WTC11 (cell line): ENCODE measurements around the gene VSIG2. TPM values are rescaled to one million over a fixed set of nuclear protein-coding genes. Genes with fewer than 3 reads are reported as not detected.
A peak's percentile ranks its signal among the peaks of the same experiment; 100 is the strongest.

ENCODE experiments used
- ATAC-seq: fragments of 200-7000 bp; cut with Tn5 transposase; 2 replicates; pipeline ENCODE4 v1.10.0; 2021; ENCODE audit warnings: mild to moderate bottlenecking, moderate library complexity
- CTCF ChIA-PET: fragments of 300-600 bp; sonication (Branson Sonifier 250); formaldehyde crosslinking; loops from one replicate; lab custom pipeline; 2021; ENCODE audit warnings: antibody characterized with exemption; lab: Charles Lee
- POLR2A ChIA-PET: fragments of 350-600 bp; sonication (Branson Sonifier 250); formaldehyde crosslinking; loops from one replicate; lab custom pipeline; 2021; ENCODE audit warnings: antibody characterized with exemption; lab: Charles Lee
- DNase-seq: peaks from one replicate; pipeline ENCODE4 v3.0.0; 2021; ENCODE audit warnings: low spot score
- H3K27ac Mint-ChIP-seq: 2 replicates; pipeline ENCODE4 v1.8.0; 2021; ENCODE audit warnings: mixed read lengths
- H3K27me3 Mint-ChIP-seq: 2 replicates; pipeline ENCODE4 v1.8.0; 2021; ENCODE audit warnings: low read depth, mild to moderate bottlenecking, moderate library complexity, mixed read lengths
- H3K36me3 Mint-ChIP-seq: 2 replicates; pipeline ENCODE4 v1.8.0; 2021; ENCODE audit warnings: mixed read lengths
- H3K4me1 Mint-ChIP-seq: 2 replicates; pipeline ENCODE4 v1.8.0; 2022; ENCODE audit warnings: mixed read lengths
- H3K4me3 Mint-ChIP-seq: 2 replicates; pipeline ENCODE4 v1.8.0; 2021; ENCODE audit warnings: mild to moderate bottlenecking, moderate library complexity, mixed read lengths
- H3K9me3 Mint-ChIP-seq: 2 replicates; pipeline ENCODE4 v1.8.0; 2021; ENCODE audit warnings: mixed read lengths
- ATF1 ChIP-seq: sonication (generic); formaldehyde crosslinking; IDR thresholded peaks from 2 replicates; pipeline ENCODE4 v1.8.1; 2023; ENCODE audit warnings: mild to moderate bottlenecking, moderate library complexity, missing genetic modification reagents
- CBFB ChIP-seq: sonication (generic); formaldehyde crosslinking; IDR thresholded peaks from 2 replicates; pipeline ENCODE4 v1.8.1; 2022; ENCODE audit warnings: mild to moderate bottlenecking, low read depth, missing genetic modification reagents
- ESRRA ChIP-seq: sonication (generic); formaldehyde crosslinking; IDR thresholded peaks from 2 replicates; pipeline ENCODE4 v1.8.1; 2022; ENCODE audit warnings: mild to moderate bottlenecking, missing genetic modification reagents, borderline replicate concordance
- FOXJ3 ChIP-seq: sonication (generic); formaldehyde crosslinking; IDR thresholded peaks from 2 replicates; pipeline ENCODE4 v1.9.0; 2021; ENCODE audit warnings: missing genetic modification reagents, mild to moderate bottlenecking, borderline replicate concordance
- FOXP1 ChIP-seq: sonication (generic); formaldehyde crosslinking; IDR thresholded peaks from 2 replicates; pipeline ENCODE4 v1.8.0; 2022; ENCODE audit warnings: missing genetic modification reagents, mild to moderate bottlenecking, moderate library complexity, borderline replicate concordance
- GABPB1 ChIP-seq: sonication (generic); formaldehyde crosslinking; IDR thresholded peaks from 2 replicates; pipeline ENCODE4 v1.8.1; 2023; ENCODE audit warnings: mild to moderate bottlenecking, missing genetic modification reagents
- GTF2I ChIP-seq: fragments of 250-450 bp; sonication (Bioruptor Pico); conservative IDR thresholded peaks from 2 replicates; pipeline ENCODE4 v1.4.0; 2021; ENCODE audit warnings: mild to moderate bottlenecking
- IRF2 ChIP-seq: sonication (generic); formaldehyde crosslinking; IDR thresholded peaks from 2 replicates; pipeline ENCODE4 v1.8.0; 2022; ENCODE audit warnings: low read depth, missing genetic modification reagents, borderline replicate concordance
- MYBL2 ChIP-seq: sonication (generic); formaldehyde crosslinking; IDR thresholded peaks from 2 replicates; pipeline ENCODE4 v1.8.1; 2023; ENCODE audit warnings: mild to moderate bottlenecking, moderate library complexity, missing genetic modification reagents
- SMAD4 ChIP-seq: sonication (generic); formaldehyde crosslinking; IDR thresholded peaks from 2 replicates; pipeline ENCODE4 v1.8.0; 2022; ENCODE audit warnings: mild to moderate bottlenecking, missing genetic modification reagents
- ZNF121 ChIP-seq: sonication (generic); formaldehyde crosslinking; IDR thresholded peaks from 2 replicates; pipeline ENCODE4 v1.8.0; 2023; ENCODE audit warnings: missing genetic modification reagents
- ZNF671 ChIP-seq: fragments of 250-450 bp; sonication (Bioruptor Pico); IDR thresholded peaks from 2 replicates; pipeline ENCODE4 v1.8.0; 2021; ENCODE audit warnings: mild to moderate bottlenecking
- total RNA-seq: library from RNA; stranded (reverse); gene quantifications from 3 replicates; pipeline ENCODE4 v1.2.3, GENCODE V29; 2021
- TF ChIP-seq, protein P1 (sequence below): fragments of 250-450 bp; sonication (Bioruptor Pico); IDR thresholded peaks from 2 replicates; pipeline ENCODE4 v1.9.0; 2021; ENCODE audit warnings: mild to moderate bottlenecking
- TF ChIP-seq, protein P2 (sequence below): fragments of 250-450 bp; sonication (Bioruptor Pico); IDR thresholded peaks from 2 replicates; pipeline ENCODE4 v1.9.0; 2021; ENCODE audit warnings: mild to moderate bottlenecking
- TF ChIP-seq, protein P3 (sequence below): sonication (generic); formaldehyde crosslinking; IDR thresholded peaks from 2 replicates; pipeline ENCODE4 v1.8.0; 2023; ENCODE audit warnings: missing genetic modification reagents, mild to moderate bottlenecking, borderline replicate concordance
- TF ChIP-seq, protein P4 (sequence below): sonication (generic); formaldehyde crosslinking; IDR thresholded peaks from 2 replicates; pipeline ENCODE4 v1.8.1; 2023; ENCODE audit warnings: mild to moderate bottlenecking, missing genetic modification reagents, borderline replicate concordance
- TF ChIP-seq, protein P5 (sequence below): fragments of 250-450 bp; sonication (Bioruptor Pico); conservative IDR thresholded peaks from 2 replicates; pipeline ENCODE4 v1.9.0; 2021; ENCODE audit warnings: mild to moderate bottlenecking

The VSIG2 gene
- total RNA-seq, 1 experiment from 2014 or later, result 0.79 TPM

DNA sequence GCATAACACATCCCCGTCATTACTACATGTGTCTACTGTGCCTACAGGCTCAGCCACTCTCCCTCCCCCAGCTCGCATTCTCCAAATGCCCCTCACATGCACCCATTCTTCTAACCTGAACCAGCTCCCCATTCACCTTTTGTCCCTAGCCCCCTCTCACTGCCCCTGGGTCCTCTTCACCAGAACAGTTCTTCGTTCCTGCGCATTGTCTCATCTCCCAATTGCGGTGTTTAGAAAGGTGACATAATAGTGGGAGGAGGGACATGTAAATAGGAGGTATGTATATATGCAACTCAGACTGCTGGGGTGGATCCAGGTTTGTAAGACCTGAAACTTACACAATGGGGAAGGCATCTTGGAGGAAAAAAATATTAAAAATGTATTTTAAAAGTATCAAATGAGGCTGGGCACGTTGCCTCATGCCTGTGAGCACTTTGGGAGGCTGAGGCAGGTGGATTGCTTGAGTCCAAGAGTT lies 4.7 kb upstream of the VSIG2 start:
- no peaks in the 10 kb centered on the region for H3K9me3 Mint-ChIP-seq
- CTCF ChIA-PET, result interaction anchor here (1.2 to 1.7 kb wide), 4 partner anchors 11 to 119 kb away, joined by 3 to 15 read pairs (median 6); no protein-coding TSS in a partner anchor
- H3K27ac Mint-ChIP-seq, result no peak overlapping the region
- H3K4me3 Mint-ChIP-seq, result 0 out of 2 replicates have a peak overlapping the region, but pooled peaks have one; percentile 6
- H3K4me1 Mint-ChIP-seq, result peaks cover 59% of the 10 kb centered on the region
- H3K36me3 Mint-ChIP-seq, result no peaks in the 10 kb centered on the region
- peaks cover 100% of the 10 kb centered on the region for H3K27me3 Mint-ChIP-seq
- TF ChIP-seq, protein P1, sequence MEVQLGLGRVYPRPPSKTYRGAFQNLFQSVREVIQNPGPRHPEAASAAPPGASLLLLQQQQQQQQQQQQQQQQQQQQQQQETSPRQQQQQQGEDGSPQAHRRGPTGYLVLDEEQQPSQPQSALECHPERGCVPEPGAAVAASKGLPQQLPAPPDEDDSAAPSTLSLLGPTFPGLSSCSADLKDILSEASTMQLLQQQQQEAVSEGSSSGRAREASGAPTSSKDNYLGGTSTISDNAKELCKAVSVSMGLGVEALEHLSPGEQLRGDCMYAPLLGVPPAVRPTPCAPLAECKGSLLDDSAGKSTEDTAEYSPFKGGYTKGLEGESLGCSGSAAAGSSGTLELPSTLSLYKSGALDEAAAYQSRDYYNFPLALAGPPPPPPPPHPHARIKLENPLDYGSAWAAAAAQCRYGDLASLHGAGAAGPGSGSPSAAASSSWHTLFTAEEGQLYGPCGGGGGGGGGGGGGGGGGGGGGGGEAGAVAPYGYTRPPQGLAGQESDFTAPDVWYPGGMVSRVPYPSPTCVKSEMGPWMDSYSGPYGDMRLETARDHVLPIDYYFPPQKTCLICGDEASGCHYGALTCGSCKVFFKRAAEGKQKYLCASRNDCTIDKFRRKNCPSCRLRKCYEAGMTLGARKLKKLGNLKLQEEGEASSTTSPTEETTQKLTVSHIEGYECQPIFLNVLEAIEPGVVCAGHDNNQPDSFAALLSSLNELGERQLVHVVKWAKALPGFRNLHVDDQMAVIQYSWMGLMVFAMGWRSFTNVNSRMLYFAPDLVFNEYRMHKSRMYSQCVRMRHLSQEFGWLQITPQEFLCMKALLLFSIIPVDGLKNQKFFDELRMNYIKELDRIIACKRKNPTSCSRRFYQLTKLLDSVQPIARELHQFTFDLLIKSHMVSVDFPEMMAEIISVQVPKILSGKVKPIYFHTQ, result no peak
- TF ChIP-seq ATF1 (CRISPR knock-in tag), result 0 out of 2 replicates have a peak, but pooled peaks have one; percentile 24
- no peak for DNase-seq
- POLR2A ChIA-PET, result no interaction called here
- ATAC-seq, result no peak

DNA sequence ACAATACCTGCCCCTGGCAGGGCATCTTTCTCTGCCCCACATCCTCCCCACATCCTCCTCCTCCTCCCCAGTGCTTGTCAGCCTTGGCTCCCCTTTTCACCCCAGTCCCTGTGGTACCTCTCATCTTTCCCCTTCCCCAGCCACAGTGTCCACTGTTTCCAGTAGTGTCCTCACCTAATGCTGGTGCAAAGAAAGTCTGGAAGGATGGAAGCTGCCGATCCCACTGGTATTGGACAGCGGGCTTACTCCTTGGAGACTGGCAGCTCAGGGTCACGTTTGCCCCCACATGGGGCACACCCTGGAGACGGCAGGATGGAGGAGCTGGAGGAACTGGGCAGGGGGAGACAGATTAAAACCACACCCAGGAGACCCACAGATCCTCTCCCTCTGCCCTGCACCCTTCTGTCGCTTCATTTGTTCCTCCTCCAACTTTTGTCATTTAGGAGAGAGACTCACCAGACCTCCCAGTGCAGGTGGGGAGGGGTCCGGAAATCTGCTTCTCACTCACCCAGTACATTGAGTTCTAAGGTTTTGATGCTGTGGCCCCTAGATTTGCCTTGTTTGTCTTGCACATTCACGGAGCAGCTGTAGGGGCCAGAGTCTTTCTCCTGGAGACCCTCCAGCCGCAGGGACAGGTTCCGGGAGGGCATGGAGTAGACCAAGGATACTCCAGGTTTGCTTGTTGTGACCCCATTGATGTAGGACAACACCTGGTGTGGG lies 4.1 kb upstream of the VSIG2 start:
- Mint-ChIP-seq H3K27ac (no peak overlapping the region), H3K4me3 (0 out of 2 replicates have a peak overlapping the region, but pooled peaks have one; percentile 6), H3K4me1 (peaks cover 56% of the 10 kb centered on the region), H3K27me3 (peaks cover 100% of the 10 kb centered on the region), H3K36me3 (no peaks in the 10 kb centered on the region), H3K9me3 (no peaks in the 10 kb centered on the region)
- DNase-seq (no peak), ATAC-seq (no peak)
- ChIA-PET CTCF (interaction anchor here (1.2 to 1.7 kb wide), 4 partner anchors 10 to 120 kb away, joined by 3 to 15 read pairs (median 6); no protein-coding TSS in a partner anchor), POLR2A (no interaction called here)
- TF ChIP-seq IRF2 (CRISPR knock-in tag), result no peak
- TF ChIP-seq, protein P2, sequence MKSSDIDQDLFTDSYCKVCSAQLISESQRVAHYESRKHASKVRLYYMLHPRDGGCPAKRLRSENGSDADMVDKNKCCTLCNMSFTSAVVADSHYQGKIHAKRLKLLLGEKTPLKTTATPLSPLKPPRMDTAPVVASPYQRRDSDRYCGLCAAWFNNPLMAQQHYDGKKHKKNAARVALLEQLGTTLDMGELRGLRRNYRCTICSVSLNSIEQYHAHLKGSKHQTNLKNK (CRISPR knock-in tag), result no peak
- no peak for TF ChIP-seq ZNF671 (CRISPR knock-in tag)
- TF ChIP-seq, protein P3, sequence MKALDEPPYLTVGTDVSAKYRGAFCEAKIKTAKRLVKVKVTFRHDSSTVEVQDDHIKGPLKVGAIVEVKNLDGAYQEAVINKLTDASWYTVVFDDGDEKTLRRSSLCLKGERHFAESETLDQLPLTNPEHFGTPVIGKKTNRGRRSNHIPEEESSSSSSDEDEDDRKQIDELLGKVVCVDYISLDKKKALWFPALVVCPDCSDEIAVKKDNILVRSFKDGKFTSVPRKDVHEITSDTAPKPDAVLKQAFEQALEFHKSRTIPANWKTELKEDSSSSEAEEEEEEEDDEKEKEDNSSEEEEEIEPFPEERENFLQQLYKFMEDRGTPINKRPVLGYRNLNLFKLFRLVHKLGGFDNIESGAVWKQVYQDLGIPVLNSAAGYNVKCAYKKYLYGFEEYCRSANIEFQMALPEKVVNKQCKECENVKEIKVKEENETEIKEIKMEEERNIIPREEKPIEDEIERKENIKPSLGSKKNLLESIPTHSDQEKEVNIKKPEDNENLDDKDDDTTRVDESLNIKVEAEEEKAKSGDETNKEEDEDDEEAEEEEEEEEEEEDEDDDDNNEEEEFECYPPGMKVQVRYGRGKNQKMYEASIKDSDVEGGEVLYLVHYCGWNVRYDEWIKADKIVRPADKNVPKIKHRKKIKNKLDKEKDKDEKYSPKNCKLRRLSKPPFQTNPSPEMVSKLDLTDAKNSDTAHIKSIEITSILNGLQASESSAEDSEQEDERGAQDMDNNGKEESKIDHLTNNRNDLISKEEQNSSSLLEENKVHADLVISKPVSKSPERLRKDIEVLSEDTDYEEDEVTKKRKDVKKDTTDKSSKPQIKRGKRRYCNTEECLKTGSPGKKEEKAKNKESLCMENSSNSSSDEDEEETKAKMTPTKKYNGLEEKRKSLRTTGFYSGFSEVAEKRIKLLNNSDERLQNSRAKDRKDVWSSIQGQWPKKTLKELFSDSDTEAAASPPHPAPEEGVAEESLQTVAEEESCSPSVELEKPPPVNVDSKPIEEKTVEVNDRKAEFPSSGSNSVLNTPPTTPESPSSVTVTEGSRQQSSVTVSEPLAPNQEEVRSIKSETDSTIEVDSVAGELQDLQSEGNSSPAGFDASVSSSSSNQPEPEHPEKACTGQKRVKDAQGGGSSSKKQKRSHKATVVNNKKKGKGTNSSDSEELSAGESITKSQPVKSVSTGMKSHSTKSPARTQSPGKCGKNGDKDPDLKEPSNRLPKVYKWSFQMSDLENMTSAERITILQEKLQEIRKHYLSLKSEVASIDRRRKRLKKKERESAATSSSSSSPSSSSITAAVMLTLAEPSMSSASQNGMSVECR (CRISPR knock-in tag), result no peak
- TF ChIP-seq GTF2I (CRISPR knock-in tag), result no peak
- TF ChIP-seq, protein P4, sequence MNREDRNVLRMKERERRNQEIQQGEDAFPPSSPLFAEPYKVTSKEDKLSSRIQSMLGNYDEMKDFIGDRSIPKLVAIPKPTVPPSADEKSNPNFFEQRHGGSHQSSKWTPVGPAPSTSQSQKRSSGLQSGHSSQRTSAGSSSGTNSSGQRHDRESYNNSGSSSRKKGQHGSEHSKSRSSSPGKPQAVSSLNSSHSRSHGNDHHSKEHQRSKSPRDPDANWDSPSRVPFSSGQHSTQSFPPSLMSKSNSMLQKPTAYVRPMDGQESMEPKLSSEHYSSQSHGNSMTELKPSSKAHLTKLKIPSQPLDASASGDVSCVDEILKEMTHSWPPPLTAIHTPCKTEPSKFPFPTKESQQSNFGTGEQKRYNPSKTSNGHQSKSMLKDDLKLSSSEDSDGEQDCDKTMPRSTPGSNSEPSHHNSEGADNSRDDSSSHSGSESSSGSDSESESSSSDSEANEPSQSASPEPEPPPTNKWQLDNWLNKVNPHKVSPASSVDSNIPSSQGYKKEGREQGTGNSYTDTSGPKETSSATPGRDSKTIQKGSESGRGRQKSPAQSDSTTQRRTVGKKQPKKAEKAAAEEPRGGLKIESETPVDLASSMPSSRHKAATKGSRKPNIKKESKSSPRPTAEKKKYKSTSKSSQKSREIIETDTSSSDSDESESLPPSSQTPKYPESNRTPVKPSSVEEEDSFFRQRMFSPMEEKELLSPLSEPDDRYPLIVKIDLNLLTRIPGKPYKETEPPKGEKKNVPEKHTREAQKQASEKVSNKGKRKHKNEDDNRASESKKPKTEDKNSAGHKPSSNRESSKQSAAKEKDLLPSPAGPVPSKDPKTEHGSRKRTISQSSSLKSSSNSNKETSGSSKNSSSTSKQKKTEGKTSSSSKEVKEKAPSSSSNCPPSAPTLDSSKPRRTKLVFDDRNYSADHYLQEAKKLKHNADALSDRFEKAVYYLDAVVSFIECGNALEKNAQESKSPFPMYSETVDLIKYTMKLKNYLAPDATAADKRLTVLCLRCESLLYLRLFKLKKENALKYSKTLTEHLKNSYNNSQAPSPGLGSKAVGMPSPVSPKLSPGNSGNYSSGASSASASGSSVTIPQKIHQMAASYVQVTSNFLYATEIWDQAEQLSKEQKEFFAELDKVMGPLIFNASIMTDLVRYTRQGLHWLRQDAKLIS (CRISPR knock-in tag), result no peak
- TF ChIP-seq FOXJ3 (CRISPR knock-in tag), result no peak
- TF ChIP-seq ZNF121, result no peak
- no peak for TF ChIP-seq CBFB (CRISPR knock-in tag)
- no peak for TF ChIP-seq FOXP1 (CRISPR knock-in tag)
- no peak for TF ChIP-seq GABPB1 (CRISPR knock-in tag)
- TF ChIP-seq SMAD4, result no peak
- TF ChIP-seq, protein P5, sequence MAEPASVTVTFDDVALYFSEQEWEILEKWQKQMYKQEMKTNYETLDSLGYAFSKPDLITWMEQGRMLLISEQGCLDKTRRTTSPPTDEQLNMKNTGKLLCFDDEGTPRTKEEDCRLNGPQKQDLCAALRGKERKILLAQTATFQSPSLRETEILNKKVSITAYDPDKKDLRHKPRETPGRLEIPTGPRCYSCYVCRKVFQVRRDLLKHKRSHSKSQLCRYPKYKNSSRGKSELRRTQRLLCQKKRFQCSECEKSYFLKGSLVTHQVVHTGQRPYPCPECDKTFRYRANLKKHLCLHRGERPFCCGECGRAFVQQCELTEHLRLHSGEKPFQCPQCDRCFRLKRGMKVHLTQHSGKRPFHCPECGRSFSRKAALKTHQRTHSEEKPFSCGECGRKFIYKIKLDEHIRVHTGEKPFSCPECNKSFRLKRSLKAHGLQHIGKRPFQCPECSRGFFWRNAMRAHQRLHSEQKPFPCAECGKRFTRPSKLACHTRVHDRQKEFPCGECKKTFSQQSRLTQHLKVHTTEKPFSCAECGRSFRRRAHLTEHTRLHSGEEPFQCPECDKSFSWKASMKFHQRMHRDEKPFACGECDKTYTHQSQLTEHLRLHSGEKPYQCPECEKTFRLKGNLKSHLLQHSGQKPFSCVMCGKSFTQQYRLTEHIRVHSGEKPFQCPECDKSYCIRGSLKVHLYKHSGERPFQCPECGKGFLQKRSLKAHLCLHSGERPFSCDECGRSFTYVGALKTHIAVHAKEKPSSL (CRISPR knock-in tag), result no peak
- no peak for TF ChIP-seq MYBL2 (CRISPR knock-in tag)
- no peak for TF ChIP-seq ESRRA (CRISPR knock-in tag)
